OCI-LY3 (cell line): ENCODE results near the gene ACMSD.
"Not testable (repeated sequence)": the region's sequence is repeated elsewhere in the genome, so short reads cannot be mapped to it uniquely, and the experiment has no call there.

Source experiments
- CTCF ChIP-seq: fragments of 200-600, 300-600 bp; sonication (generic); IDR thresholded peaks from 2 replicates; pipeline ENCODE4 v1.5.1; 2014; ENCODE audit warnings: antibody characterized with exemption, low read length, low read depth
- EZH2phosphoT487 ChIP-seq: fragments of 200-600 bp; shearing (Covaris generic); IDR thresholded peaks from 2 replicates; pipeline ENCODE4 v1.6.1; 2018; ENCODE audit warnings: antibody characterized with exemption, mixed run types, low read depth

DNA sequence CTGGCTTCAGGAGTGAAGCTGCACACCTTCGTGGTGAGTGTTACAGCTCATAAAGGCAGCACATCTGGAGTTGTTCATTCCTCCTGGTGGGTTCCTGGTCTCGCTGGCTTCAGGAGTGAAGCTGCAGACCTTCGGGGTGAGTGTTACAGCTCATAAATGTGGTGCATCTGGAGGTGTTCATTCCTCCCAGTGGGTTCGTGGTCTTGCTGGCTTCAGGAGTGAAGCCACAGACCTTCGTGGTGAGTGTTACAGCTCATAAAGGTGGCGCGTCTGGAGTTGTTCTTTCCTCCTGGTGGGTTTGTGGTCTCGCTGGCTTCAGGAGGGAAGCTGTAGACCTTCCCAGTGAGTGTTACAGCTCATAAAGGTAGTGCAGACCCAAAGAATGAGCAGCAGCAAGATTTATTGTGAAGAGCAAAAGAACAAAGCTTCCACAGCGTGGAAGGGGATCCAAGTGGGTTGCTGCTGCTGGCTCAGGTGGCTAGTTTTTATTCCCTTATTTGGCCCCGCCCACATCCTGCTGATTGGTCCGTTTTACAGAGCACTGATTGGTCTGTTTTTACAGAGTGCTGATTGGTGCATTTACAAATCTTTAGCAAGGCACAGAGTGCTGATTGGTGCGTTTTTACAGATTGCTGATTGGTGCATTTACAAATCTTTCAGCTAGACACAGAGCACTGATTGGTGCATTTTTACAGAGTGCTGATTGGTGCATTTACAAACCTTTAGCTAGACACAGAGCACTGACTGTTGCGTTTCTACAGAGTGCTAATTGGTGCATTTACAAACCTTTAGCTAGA, 34.6 kb upstream of the ACMSD start:
- not testable (repeated sequence) for TF ChIP-seq CTCF, EZH2phosphoT487
